T-cell (primary cell): ENCODE data around the gene OR2M2. TPM values are rescaled to one million over a fixed set of nuclear protein-coding genes. Genes with fewer than 3 reads are reported as not detected.

Source experiments
- ATAC-seq, 4 experiments: fragments of 200-7000 bp in 3 of 4; fragments of 150-1000 bp in 1 of 4; cut with Tn5 transposase; replicated peaks in 1 of 4; 1 replicate in 3 of 4; 2 replicates in 1 of 4; pipeline ENCODE4 v1.10.0; 2021; ENCODE audit warnings: moderate library complexity in 3 of 4, mild to moderate bottlenecking in 2 of 4, moderate number of reproducible peaks in 1 of 4
- CTCF ChIA-PET, 2 donors: fragments of 300-600 bp; sonication (Branson Sonifier 250); formaldehyde crosslinking; loops; one replicate each; lab custom pipeline; 2022; ENCODE audit warnings: antibody characterized with exemption in 2 of 2; lab: Charles Lee
- POLR2A ChIA-PET, 2 donors: fragments of 300-600 bp; sonication (Branson Sonifier 250); formaldehyde crosslinking; loops; one replicate each; lab custom pipeline; 2022; ENCODE audit warnings: antibody characterized with exemption in 2 of 2; lab: Charles Lee
- DNase-seq, 35 experiments: peaks; one replicate each; pipeline versions ENCODE4 v3.0.0 to v3.0.0-alpha.2; 2013 to 2023
- H3K27ac ChIP-seq: one replicate; pipeline ENCODE4 v1.5.1; 2013; ENCODE audit warnings: low read length
- H3K27me3 ChIP-seq, 2 experiments: replicated peaks in 1 of 2; 1 replicate in 1 of 2; 2 replicates in 1 of 2; pipeline versions ENCODE4 v1.6.1 to v1.7.0; 2013; ENCODE audit warnings: low read length in 1 of 2, mixed read lengths in 1 of 2; ENCODE audit not compliant: control insufficient read depth in 2 of 2, insufficient read depth in 2 of 2; ENCODE audit errors: extremely low read depth in 1 of 2
- H3K36me3 ChIP-seq, 2 donors: 1 replicate in 1 of 2; 2 replicates in 1 of 2; pipeline versions ENCODE4 v1.6.1 to v1.7.0; 2013; ENCODE audit warnings: low read length in 1 of 2; ENCODE audit not compliant: control insufficient read depth in 2 of 2, insufficient read depth in 1 of 2; ENCODE audit errors: extremely low read depth in 1 of 2
- H3K4me1 ChIP-seq, 2 experiments: 1 replicate in 1 of 2; 2 replicates in 1 of 2; pipeline versions ENCODE4 v1.6.1 to v1.7.0; 2013; ENCODE audit warnings: low read length in 2 of 2, mixed read lengths in 1 of 2; ENCODE audit not compliant: insufficient read depth in 2 of 2, control insufficient read depth in 1 of 2; ENCODE audit errors: extremely low read depth in 1 of 2
- H3K4me3 ChIP-seq, 2 donors: 1 replicate in 1 of 2; 2 replicates in 1 of 2; pipeline versions ENCODE4 v1.5.1 to v1.7.0; 2013; ENCODE audit warnings: mild to moderate bottlenecking in 2 of 2, low read length in 1 of 2, moderate library complexity in 1 of 2; ENCODE audit not compliant: control insufficient read depth in 1 of 2; ENCODE audit errors: extremely low read depth in 1 of 2
- H3K9me3 ChIP-seq: 2 replicates; pipeline ENCODE4 v1.7.0; 2013
- H3K27ac Mint-ChIP-seq, 2 donors: one replicate each; pipeline ENCODE4 v1.8.0; 2020 to 2021; ENCODE audit warnings: mild to moderate bottlenecking in 2 of 2, mixed read lengths in 2 of 2
- H3K27me3 Mint-ChIP-seq, 2 donors: one replicate each; pipeline ENCODE4 v1.8.0; 2021 to 2022; ENCODE audit warnings: mixed read lengths in 2 of 2
- H3K36me3 Mint-ChIP-seq: one replicate; pipeline ENCODE4 v1.8.0; 2021; ENCODE audit warnings: mixed read lengths
- H3K4me1 Mint-ChIP-seq, 3 donors: one replicate each; pipeline ENCODE4 v1.8.0; 2020 to 2022; ENCODE audit warnings: mixed read lengths in 3 of 3, mild to moderate bottlenecking in 1 of 3
- H3K4me3 Mint-ChIP-seq, 3 donors: one replicate each; pipeline ENCODE4 v1.8.0; 2020 to 2022; ENCODE audit warnings: mild to moderate bottlenecking in 3 of 3, mixed read lengths in 3 of 3, moderate library complexity in 3 of 3
- H3K9me3 Mint-ChIP-seq, 3 donors: one replicate each; pipeline ENCODE4 v1.8.0; 2020 to 2022; ENCODE audit warnings: mixed read lengths in 3 of 3
- WGBS: methylation state at CpG from one replicate; pipeline ENCODE4 v1.1.5; 2013; ENCODE audit warnings: missing lambda C conversion rate; ENCODE audit not compliant: insufficient coverage; 5-methylcytosine and 5-hydroxymethylcytosine counted together
- total RNA-seq, 35 experiments: library from RNA in 6 of 35; stranded (reverse) in 6 of 35; fragments of 120-200 nt in 1 of 35; gene quantifications; one replicate each; pipeline versions ENCODE4 v1.2.1 to v1.2.4 and lab custom pipeline; 2013 to 2026

The OR2M2 gene
- total RNA-seq, 5 donors from 2014 or later (not counting 1 experiment from before 2014, with no cell fraction given) = not detected

GRCh38 chr1:248187363-248187762 is 12.7 kb downstream of the OR2M2 start:
- Histone ChIP-seq H3K27ac (no peak overlapping the region), H3K27me3 (peaks cover 0 to 16% of the 10 kb centered on the region in 2 experiments), H3K4me1 (no peaks in the 10 kb centered on the region), H3K9me3 (no peaks in the 10 kb centered on the region), H3K36me3 (no peaks in the 10 kb centered on the region), H3K4me3 (no peak overlapping the region)
- ATAC-seq = no peak
- H3K4me3 Mint-ChIP-seq = no peak overlapping the region
- CTCF ChIA-PET = no interaction called here
- H3K36me3 Mint-ChIP-seq = no peaks in the 10 kb centered on the region
- DNase-seq = no peak
- H3K4me1 Mint-ChIP-seq = no peaks in the 10 kb centered on the region
- WGBS = 33% methylated on average over 2 of the region's 3 CpGs
- H3K9me3 Mint-ChIP-seq = peaks cover 4 to 24% (median 20%) of the 10 kb centered on the region in 3 donors
- H3K27ac Mint-ChIP-seq = no peak overlapping the region
- POLR2A ChIA-PET = no interaction called here
- peaks cover 6 to 7% of the 10 kb centered on the region in 2 donors for H3K27me3 Mint-ChIP-seq

- H3K4me3 Mint-ChIP-seq = no peak overlapping the region
- peaks cover 0 to 16% of the 10 kb centered on the region in 2 experiments for H3K27me3 ChIP-seq
- H3K27ac ChIP-seq = no peak overlapping the region
- WGBS = 69% methylated on average over 8 of the region's 11 CpGs
- no peaks in the 10 kb centered on the region for H3K4me1 Mint-ChIP-seq
- no peak for ATAC-seq
- no peaks in the 10 kb centered on the region for H3K36me3 Mint-ChIP-seq
- no peak overlapping the region for H3K27ac Mint-ChIP-seq
- DNase-seq = no peak
- no peaks in the 10 kb centered on the region for H3K9me3 ChIP-seq
- peaks cover 5 to 18% (median 9%) of the 10 kb centered on the region in 3 donors for H3K9me3 Mint-ChIP-seq
- H3K4me1 ChIP-seq = no peaks in the 10 kb centered on the region
- peaks cover 6 to 7% of the 10 kb centered on the region in 2 donors for H3K27me3 Mint-ChIP-seq
- H3K4me3 ChIP-seq = no peak overlapping the region
- ChIA-PET CTCF (no interaction called here), POLR2A (no interaction called here)
- no peaks in the 10 kb centered on the region for H3K36me3 ChIP-seq
Measured at GRCh38 chr1:248189026-248189425, 14.4 kb downstream of the OR2M2 start.

GRCh38 chr1:248194117-248194516 is 19.5 kb downstream of the OR2M2 start:
- H3K4me3 Mint-ChIP-seq = no peak overlapping the region
- CTCF ChIA-PET = no interaction called here
- H3K9me3 Mint-ChIP-seq = peaks cover 10 to 19% (median 14%) of the 10 kb centered on the region in 3 donors
- Histone ChIP-seq H3K27ac (no peak overlapping the region), H3K4me3 (no peak overlapping the region), H3K36me3 (no peaks in the 10 kb centered on the region), H3K4me1 (no peaks in the 10 kb centered on the region), H3K9me3 (no peaks in the 10 kb centered on the region), H3K27me3 (peaks cover 0 to 5% of the 10 kb centered on the region in 2 experiments)
- POLR2A ChIA-PET = no interaction called here
- DNase-seq = no peak
- ATAC-seq = no peak
- WGBS = 40% methylated on average over 1 of the region's 1 CpG
- no peaks in the 10 kb centered on the region for H3K36me3 Mint-ChIP-seq
- no peaks in the 10 kb centered on the region for H3K4me1 Mint-ChIP-seq
- no peaks in the 10 kb centered on the region for H3K27me3 Mint-ChIP-seq
- H3K27ac Mint-ChIP-seq = no peak overlapping the region

GRCh38 chr1:248196965-248197364 is 22.3 kb downstream of the OR2M2 start, which contains the start of gene OR2M3:
TSS of gene OR2M3 (plus strand) at chr1:248197265. CDS start at chr1:248203068, 5,803 bp downstream.
- no peaks in the 10 kb centered on the region for H3K27me3 ChIP-seq
- Mint-ChIP-seq H3K27me3 (no peaks in the 10 kb centered on the region), H3K9me3 (peaks cover 5 to 10% (median 10%) of the 10 kb centered on the region in 3 donors), H3K4me1 (no peaks in the 10 kb centered on the region), H3K27ac (no peak within 1 kb of the TSS), H3K36me3 (no peaks in the 10 kb centered on the region), H3K4me3 (no peak within 1 kb of the TSS)
- POLR2A ChIA-PET = no interaction called here
- H3K4me1 ChIP-seq = no peaks in the 10 kb centered on the region
- no peak for DNase-seq
- CTCF ChIA-PET = no interaction called here
- WGBS = no CpG with 5 or more reads among the region's 4 CpGs
- H3K27ac ChIP-seq = no peak within 1 kb of the TSS
- no peak for ATAC-seq
- no peaks in the 10 kb centered on the region for H3K36me3 ChIP-seq
- H3K9me3 ChIP-seq = no peaks in the 10 kb centered on the region
- no peak within 1 kb of the TSS for H3K4me3 ChIP-seq

DNA sequence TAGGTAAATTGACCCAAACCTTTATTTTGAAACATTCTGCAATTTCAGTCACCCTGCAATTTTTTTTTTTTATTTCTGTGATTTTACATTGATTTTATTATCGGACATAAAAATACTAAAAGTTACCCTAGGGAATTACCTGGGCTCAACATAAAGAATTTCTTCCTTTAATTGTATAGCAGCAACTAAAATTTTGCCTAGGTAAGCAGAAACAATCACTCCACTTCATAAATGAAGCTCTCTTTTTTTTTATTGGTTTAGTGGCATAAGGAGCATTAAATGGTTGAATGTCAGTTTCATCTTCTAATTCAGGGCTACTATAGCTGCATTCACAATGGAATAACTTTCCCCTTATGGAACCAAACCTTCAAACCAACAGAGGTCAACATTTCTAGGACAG is 41.3 kb downstream of the OR2M2 start:
- Histone ChIP-seq H3K27ac (no peak overlapping the region), H3K9me3 (no peaks in the 10 kb centered on the region), H3K27me3 (peaks cover 0 to 2% of the 10 kb centered on the region in 2 experiments), H3K4me1 (no peaks in the 10 kb centered on the region), H3K4me3 (no peak overlapping the region), H3K36me3 (no peaks in the 10 kb centered on the region)
- Mint-ChIP-seq H3K4me1 (no peaks in the 10 kb centered on the region), H3K27me3 (peaks cover 0 to 3% of the 10 kb centered on the region in 2 donors), H3K4me3 (no peak overlapping the region), H3K9me3 (peaks cover 0 to 24% (median 2%) of the 10 kb centered on the region in 3 donors), H3K36me3 (no peaks in the 10 kb centered on the region), H3K27ac (no peak overlapping the region)
- no CpG with 5 or more reads among the region's 1 CpG for WGBS
- ChIA-PET POLR2A (no interaction called here), CTCF (no interaction called here)
- ATAC-seq (no peak), DNase-seq (no peak)

DNA sequence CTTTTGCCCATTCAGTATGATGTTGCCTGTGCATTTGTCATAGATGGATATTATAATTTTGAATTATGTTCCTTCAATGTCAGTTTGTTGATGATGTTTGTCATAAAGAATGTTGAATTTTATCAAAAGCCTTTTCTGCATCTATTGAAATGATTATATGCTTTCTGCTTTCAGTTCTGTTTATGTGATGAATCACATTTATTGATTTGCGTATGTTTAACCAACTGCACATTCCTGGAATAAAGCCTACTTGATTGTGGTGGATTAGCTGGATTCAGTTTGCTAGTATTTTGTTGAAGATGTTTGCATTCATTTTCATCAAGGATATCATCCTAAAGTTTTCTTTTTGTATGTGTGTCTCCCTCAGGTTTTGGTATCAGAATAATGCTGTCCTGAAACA is 50.9 kb downstream of the OR2M2 start:
- ATAC-seq (no peak), DNase-seq (no peak)
- Histone ChIP-seq H3K36me3 (no peaks in the 10 kb centered on the region), H3K27ac (no peak overlapping the region), H3K27me3 (no peaks in the 10 kb centered on the region), H3K4me1 (no peaks in the 10 kb centered on the region), H3K9me3 (no peaks in the 10 kb centered on the region), H3K4me3 (no peak overlapping the region)
- Mint-ChIP-seq H3K27me3 (peaks cover 2 to 7% of the 10 kb centered on the region in 2 donors), H3K4me3 (no peak overlapping the region), H3K27ac (no peak overlapping the region), H3K36me3 (no peaks in the 10 kb centered on the region), H3K4me1 (no peaks in the 10 kb centered on the region), H3K9me3 (peaks cover 4 to 29% (median 5%) of the 10 kb centered on the region in 3 donors)
- POLR2A ChIA-PET = no interaction called here
- 100% methylated on average over 1 of the region's 1 CpG for WGBS
- CTCF ChIA-PET = no interaction called here
